Ramos (cell line): ENCODE results near the gene LYPD1.

Source experiments
- in situ Hi-C: fragments of 300-500 bp; cut with MboI; formaldehyde crosslinking; loops from one replicate; pipeline ENCODE4 v1.14.3; 2022; ENCODE audit warnings: low sequenced_read_pairs; ENCODE audit not compliant: unreplicated experiment

Gene LYPD1

GRCh38 chr2:132638313-132639040 is 31.5 kb downstream of the LYPD1 start:
- in situ Hi-C loops: no loop called here

- in situ Hi-C loops: no loop called here
Measured at GRCh38 chr2:132636346-132636745, 33.7 kb downstream of the LYPD1 start.

- in situ Hi-C loops: no loop called here
Measured at GRCh38 chr2:132633635-132634034, 36.4 kb downstream of the LYPD1 start.

- in situ Hi-C loops: no loop called here
Measured at GRCh38 chr2:132632000-132632649, 37.9 kb downstream of the LYPD1 start.

GRCh38 chr2:132627536-132627935 is 42.5 kb downstream of the LYPD1 start:
- in situ Hi-C loops: no loop called here

GRCh38 chr2:132623096-132623839 is 46.7 kb downstream of the LYPD1 start:
- in situ Hi-C loops: no loop called here

- in situ Hi-C loops: no loop called here
Measured at GRCh38 chr2:132621131-132621875, 48.7 kb downstream of the LYPD1 start.

GRCh38 chr2:132620115-132620514 is 49.9 kb downstream of the LYPD1 start:
- in situ Hi-C loops: no loop called here

- in situ Hi-C loops: no loop called here
Measured at GRCh38 chr2:132618734-132619133, 51.3 kb downstream of the LYPD1 start.

- in situ Hi-C loops: no loop called here
Measured at GRCh38 chr2:132617989-132618388, 52.0 kb downstream of the LYPD1 start.

- in situ Hi-C loops: no loop called here
Measured at GRCh38 chr2:132615329-132616085, 54.5 kb downstream of the LYPD1 start.

GRCh38 chr2:132611719-132612118 is 58.3 kb downstream of the LYPD1 start:
- in situ Hi-C loops: no loop called here

- in situ Hi-C loops: no loop called here
Measured at GRCh38 chr2:132609101-132609890, 60.7 kb downstream of the LYPD1 start.

GRCh38 chr2:132608311-132608710 is 61.7 kb downstream of the LYPD1 start:
- in situ Hi-C loops: no loop called here

GRCh38 chr2:132607426-132608090 is 62.4 kb downstream of the LYPD1 start:
- in situ Hi-C loops: no loop called here

- in situ Hi-C loops: no loop called here
Measured at GRCh38 chr2:132606649-132607048, 63.4 kb downstream of the LYPD1 start.

GRCh38 chr2:132605236-132606180 is 64.5 kb downstream of the LYPD1 start:
- in situ Hi-C loops: no loop called here
